Right lobe of liver (tissue), 6 donors: ENCODE measurements around the gene GPNMB. TPM values are rescaled to one million over a fixed set of nuclear protein-coding genes. Genes with fewer than 3 reads are reported as not detected.

Experiments used
- ATAC-seq, 4 donors: fragments of 200-7000 bp; cut with Tn5 transposase; one replicate each; pipeline ENCODE4 v1.9.1; 2020; ENCODE audit warnings: mild to moderate bottlenecking in 4 of 4, moderate library complexity in 4 of 4
- DNase-seq, 3 donors: peaks; one replicate each; pipeline ENCODE4 v3.0.0-alpha.2; 2020
- H3K27ac ChIP-seq, 3 donors: fragments of 200-600 bp; one replicate each; pipeline ENCODE4 v1.8.0; 2022
- H3K27me3 ChIP-seq, 2 donors: fragments of 200-600 bp; one replicate each; pipeline ENCODE4 v1.8.0; 2022
- H3K36me3 ChIP-seq, 4 donors: fragments of 200-600 bp; sonication (generic) in 1 of 4; one replicate each; pipeline versions ENCODE4 v1.5.1 to v1.8.0; 2017 to 2022; ENCODE audit warnings: control low read depth in 1 of 4
- H3K4me1 ChIP-seq, 4 donors: fragments of 200-600 bp; sonication (generic) in 1 of 4; one replicate each; pipeline versions ENCODE4 v1.5.1 to v1.8.0; 2017 to 2022; ENCODE audit warnings: control low read depth in 1 of 4
- H3K4me3 ChIP-seq, 3 donors: fragments of 200-600 bp; one replicate each; pipeline ENCODE4 v1.8.0; 2022
- H3K9me3 ChIP-seq, 4 donors: fragments of 200-600 bp; sonication (generic) in 1 of 4; one replicate each; pipeline versions ENCODE4 v1.5.1 to v1.8.0; 2017 to 2022; ENCODE audit warnings: control low read depth in 1 of 4
- POLR2A ChIP-seq: fragments of 450-650 bp; IDR thresholded peaks from one replicate; pipeline ENCODE4 v1.6.1; 2017; ENCODE audit warnings: antibody characterized with exemption, mild to moderate bottlenecking
- WGBS: methylation state at CpG from one replicate; pipeline ENCODE4 v1.1.6; 2018; ENCODE audit warnings: low coverage, low lambda C conversion rate; ENCODE audit not compliant: insufficient coverage; ENCODE audit errors: missing lambda C conversion rate; 5-methylcytosine and 5-hydroxymethylcytosine counted together
- intact Hi-C, 2 donors: fragments of 100-400 bp; cut with DNase I; formaldehyde crosslinking; loops; one replicate each; pipeline versions ENCODE4 v1.11.2 to v1.14.1; 2022
- total RNA-seq, 6 experiments: library from RNA; depleted of rRNA in 2 of 6; stranded (reverse); fragments of >200 nt in 2 of 6; fragmentation: NEBNext Ultra II Directional in 3 of 6; extraction: Animal tissue kit (Norgen Biotek cat#: 25700) in 3 of 6; gene quantifications; one replicate each; pipeline versions ENCODE4 v1.1.0 to v1.2.4, GENCODE V29; 2016 to 2023
- TF ChIP-seq, protein P1 (sequence below), 4 donors: fragments of 200-600 bp in 3 of 4; fragments of 450-650 bp in 1 of 4; IDR thresholded peaks; one replicate each; pipeline versions ENCODE4 v1.5.1 to v1.8.0; 2016 to 2022; ENCODE audit warnings: antibody characterized with exemption in 4 of 4, mild to moderate bottlenecking in 2 of 4
- donor health status: DM: no; HTN: yes; CAD: no.
- donor health status: DM: no; HTN: no; CAD: no.
- donor health status: DM: no; HTN: no; CAD: no.
- donor health status: DM: no; HTN: yes; CAD: no.
- donor health status: DM: no; HTN: yes; CAD: no.

Gene GPNMB
- total RNA-seq, 6 experiments from 2014 or later = 5.8 to 64.9 (median 13.4) TPM

GRCh38 chr7:23210506-23210905, 36.1 kb upstream of the GPNMB start:
- no peak for TF ChIP-seq POLR2A
- TF ChIP-seq, protein P1, sequence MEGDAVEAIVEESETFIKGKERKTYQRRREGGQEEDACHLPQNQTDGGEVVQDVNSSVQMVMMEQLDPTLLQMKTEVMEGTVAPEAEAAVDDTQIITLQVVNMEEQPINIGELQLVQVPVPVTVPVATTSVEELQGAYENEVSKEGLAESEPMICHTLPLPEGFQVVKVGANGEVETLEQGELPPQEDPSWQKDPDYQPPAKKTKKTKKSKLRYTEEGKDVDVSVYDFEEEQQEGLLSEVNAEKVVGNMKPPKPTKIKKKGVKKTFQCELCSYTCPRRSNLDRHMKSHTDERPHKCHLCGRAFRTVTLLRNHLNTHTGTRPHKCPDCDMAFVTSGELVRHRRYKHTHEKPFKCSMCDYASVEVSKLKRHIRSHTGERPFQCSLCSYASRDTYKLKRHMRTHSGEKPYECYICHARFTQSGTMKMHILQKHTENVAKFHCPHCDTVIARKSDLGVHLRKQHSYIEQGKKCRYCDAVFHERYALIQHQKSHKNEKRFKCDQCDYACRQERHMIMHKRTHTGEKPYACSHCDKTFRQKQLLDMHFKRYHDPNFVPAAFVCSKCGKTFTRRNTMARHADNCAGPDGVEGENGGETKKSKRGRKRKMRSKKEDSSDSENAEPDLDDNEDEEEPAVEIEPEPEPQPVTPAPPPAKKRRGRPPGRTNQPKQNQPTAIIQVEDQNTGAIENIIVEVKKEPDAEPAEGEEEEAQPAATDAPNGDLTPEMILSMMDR (IDR thresholded peaks at IDR 0.05) = no peak
- DNase-seq = no peak
- ATAC-seq = peak in 3 of 4 donors; percentile 23 to 30 (median 26)
- Histone ChIP-seq H3K9me3 (no peaks in the 10 kb centered on the region), H3K4me3 (no peak overlapping the region), H3K4me1 (peaks cover 0 to 10% (median 0%) of the 10 kb centered on the region in 4 donors), H3K36me3 (no peaks in the 10 kb centered on the region), H3K27me3 (no peaks in the 10 kb centered on the region), H3K27ac (no peak overlapping the region)
- intact Hi-C loops = no loop called here
- 76% methylated on average over 2 of the region's 2 CpGs for WGBS

- no peaks in the 10 kb centered on the region for H3K9me3 ChIP-seq
- H3K4me1 ChIP-seq = peaks cover 0 to 10% (median 0%) of the 10 kb centered on the region in 4 donors
- DNase-seq (no peak), ATAC-seq (no peak)
- no peak overlapping the region for H3K4me3 ChIP-seq
- no peak for TF ChIP-seq POLR2A
- TF ChIP-seq, protein P1 (IDR thresholded peaks at IDR 0.05) = no peak
- no peaks in the 10 kb centered on the region for H3K27me3 ChIP-seq
- H3K27ac ChIP-seq = no peak overlapping the region
- no peaks in the 10 kb centered on the region for H3K36me3 ChIP-seq
- WGBS = 65% methylated on average over 5 of the region's 11 CpGs
- intact Hi-C loops = no loop called here
Observed at GRCh38 chr7:23211589-23211988, 35.0 kb upstream of the GPNMB start.

GRCh38 chr7:23212395-23212794, 34.2 kb upstream of the GPNMB start:
- ATAC-seq = no peak
- WGBS = 86% methylated on average over 2 of the region's 2 CpGs
- DNase-seq = no peak
- Histone ChIP-seq H3K36me3 (no peaks in the 10 kb centered on the region), H3K27ac (no peak overlapping the region), H3K27me3 (no peaks in the 10 kb centered on the region), H3K4me3 (no peak overlapping the region), H3K9me3 (no peaks in the 10 kb centered on the region), H3K4me1 (peaks cover 0 to 4% (median 0%) of the 10 kb centered on the region in 4 donors)
- intact Hi-C loops = no loop called here
- no peak for TF ChIP-seq POLR2A
- TF ChIP-seq, protein P1 (IDR thresholded peaks at IDR 0.05) = no peak

DNA sequence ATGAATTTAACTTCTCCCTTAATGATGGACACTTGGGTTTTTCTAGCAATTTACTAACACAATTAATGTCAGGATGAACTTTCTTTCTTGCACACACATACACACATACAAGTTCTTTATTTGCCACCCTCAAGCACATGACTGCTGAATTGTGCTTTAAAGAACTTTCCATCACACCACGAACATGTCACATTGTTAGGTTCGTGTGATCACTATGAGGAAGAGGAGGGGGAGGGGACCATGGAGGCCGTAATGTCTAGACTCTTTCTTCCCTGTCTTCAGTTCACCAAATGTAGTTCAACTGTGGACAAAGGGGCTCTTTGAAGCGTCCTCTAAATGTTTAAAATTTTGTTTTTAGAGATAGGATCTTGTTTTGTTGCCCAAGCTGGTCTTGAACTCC, 33.7 kb upstream of the GPNMB start:
- no peak overlapping the region for H3K4me3 ChIP-seq
- H3K9me3 ChIP-seq = no peaks in the 10 kb centered on the region
- H3K4me1 ChIP-seq = no peaks in the 10 kb centered on the region
- DNase-seq (no peak), ATAC-seq (peak in 1 of 4 donors; percentile 22)
- H3K27me3 ChIP-seq = no peaks in the 10 kb centered on the region
- WGBS = 48% methylated on average over 4 of the region's 4 CpGs
- no peak for TF ChIP-seq POLR2A
- TF ChIP-seq, protein P1 (IDR thresholded peaks at IDR 0.05) = no peak
- H3K27ac ChIP-seq = no peak overlapping the region
- H3K36me3 ChIP-seq = no peaks in the 10 kb centered on the region
- intact Hi-C loops = no loop called here

- DNase-seq = no peak
- no peak for ATAC-seq
- TF ChIP-seq, protein P1 (IDR thresholded peaks at IDR 0.05) = no peak
- no peak for TF ChIP-seq POLR2A
- H3K27me3 ChIP-seq = no peaks in the 10 kb centered on the region
- intact Hi-C loops = no loop called here
- no peaks in the 10 kb centered on the region for H3K4me1 ChIP-seq
- no peak overlapping the region for H3K27ac ChIP-seq
- H3K36me3 ChIP-seq = no peaks in the 10 kb centered on the region
- H3K4me3 ChIP-seq = no peak overlapping the region
- H3K9me3 ChIP-seq = no peaks in the 10 kb centered on the region
- 96% methylated on average over 2 of the region's 11 CpGs for WGBS
Observed at GRCh38 chr7:23213755-23214154, 32.8 kb upstream of the GPNMB start.
